NT2/D1 (cell line): ENCODE results near the gene RPL7A.

ENCODE experiments used
- SUZ12 ChIP-seq: IDR thresholded peaks from 2 replicates; pipeline ENCODE4 v1.6.1; 2011; ENCODE audit not compliant: insufficient read length, insufficient read depth; ENCODE audit errors: extremely low read depth
- YY1 ChIP-seq: IDR thresholded peaks from 2 replicates; pipeline ENCODE4 v1.6.1; 2011; ENCODE audit not compliant: insufficient read length, insufficient read depth
- ZNF274 ChIP-seq: IDR thresholded peaks from 2 replicates; pipeline ENCODE4 v1.6.1; 2011; ENCODE audit warnings: mild to moderate bottlenecking, low read depth, low read length

DNA sequence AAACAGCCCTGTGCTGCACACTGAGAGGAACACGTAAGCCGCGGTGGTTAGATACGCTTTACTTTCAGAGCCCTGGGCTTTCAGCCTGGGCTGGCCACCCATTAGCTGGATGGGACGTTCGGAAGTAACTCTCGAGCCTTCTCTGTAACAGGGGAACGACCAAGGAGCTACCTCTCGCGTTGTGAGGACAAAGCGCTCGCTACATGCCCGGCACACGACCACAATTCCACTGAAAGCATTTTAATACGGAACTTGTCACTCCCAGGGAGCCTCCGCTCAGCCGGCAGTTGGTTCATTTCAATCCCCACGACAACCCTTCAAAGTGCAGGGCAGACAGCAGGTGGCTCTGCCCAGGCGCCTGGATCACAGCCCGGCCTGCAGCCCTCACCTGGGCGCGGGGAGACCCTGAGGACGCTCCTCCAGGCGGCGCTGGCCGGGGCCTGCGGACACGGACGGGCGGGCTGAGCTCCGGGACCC is 7.9 kb downstream of the RPL7A start:
- TF ChIP-seq ZNF274 (no peak), YY1 (no peak), SUZ12 (no peak)
